Measurements from ENCODE around the gene FEZ2. TPM values are rescaled to one million over a fixed set of nuclear protein-coding genes. Genes with fewer than 3 reads are reported as not detected.

Gene FEZ2
- total RNA-seq, 1 experiment from 2014 or later: 51.1 TPM

DNA sequence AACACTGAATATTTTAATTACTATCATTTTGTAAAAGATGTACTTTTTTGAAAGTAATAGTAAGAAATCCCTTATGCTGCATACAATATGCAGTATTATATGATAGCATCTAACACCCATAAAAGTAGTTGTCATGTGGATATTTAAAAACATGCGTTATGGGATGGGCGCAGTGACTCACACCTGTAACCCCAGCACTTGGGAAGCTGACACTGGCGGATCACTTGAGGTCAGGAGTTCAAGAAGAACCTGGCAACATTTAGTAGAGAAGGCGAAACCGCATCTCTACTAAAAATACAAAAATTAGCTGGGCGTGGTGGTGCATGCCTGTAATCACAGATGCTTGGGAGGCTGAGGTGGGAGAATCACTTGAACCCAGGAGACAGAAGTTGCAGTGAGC lies 88.9 kb downstream of the FEZ2 start:
- Histone ChIP-seq H3K27me3 (ENCODE audit: control insufficient read depth, insufficient read depth, low read length) (no peaks in the 10 kb centered on the region), H3K9me3 (ENCODE audit: control insufficient read depth, insufficient read depth, low read depth, low read length) (no peaks in the 10 kb centered on the region), H3K36me3 (ENCODE audit: control insufficient read depth, insufficient read depth, low read length) (peaks cover 81% of the 10 kb centered on the region), H3K4me1 (ENCODE audit: control insufficient read depth, insufficient read depth, low read length) (peaks cover 20% of the 10 kb centered on the region), H3K27ac (ENCODE audit: low read length) (no peak overlapping the region), H3K4me3 (ENCODE audit: low read depth in 2 of 2, low read length in 2 of 2) (no peak overlapping the region)
- ChIA-PET POLR2A (no interaction called here), CTCF (no interaction called here)
- no peak for TF ChIP-seq SIN3A (IDR thresholded peaks at IDR 0.05; ENCODE audit: borderline replicate concordance, insufficient read depth, low read depth, low read length)
- TF ChIP-seq POLR2AphosphoS5 (IDR thresholded peaks at IDR 0.05; ENCODE audit: low read depth, low read length): no peak
- TF ChIP-seq REST (IDR thresholded peaks at IDR 0.05; ENCODE audit: insufficient read depth in 1 of 2, low read depth in 2 of 2, low read length in 1 of 2): no peak
- TF ChIP-seq CTCF (IDR thresholded peaks at IDR 0.05): no peak
- TF ChIP-seq TCF7L2 (IDR thresholded peaks at IDR 0.05; ENCODE audit: low read depth, low read length): no peak
- ATAC-seq (no peak), DNase-seq (ENCODE audit: low read depth, low spot score) (no peak)
- BruUV-seq (replicated peaks): no TSS peak
- in situ Hi-C loops (cut with HindIII; ENCODE audit: low pct_unique_long_range_greater_than_20kb, low sequenced_read_pairs): no loop called here
- intact Hi-C loops (cut with micrococcal nuclease; ENCODE audit: unreplicated experiment): no loop called here

- in situ Hi-C loops (cut with HindIII; ENCODE audit: low pct_unique_long_range_greater_than_20kb, low sequenced_read_pairs): no loop called here
- H3K4me1 ChIP-seq (ENCODE audit: control insufficient read depth, insufficient read depth, low read length): peaks cover 20% of the 10 kb centered on the region
Measured at GRCh38 chr2:36507408-36507812, 90.6 kb downstream of the FEZ2 start.

More at GRCh38 chr2:36507408-36507812, 90.6 kb downstream of the FEZ2 start:
- H3K27me3 ChIP-seq (ENCODE audit: control insufficient read depth, insufficient read depth, low read length): no peaks in the 10 kb centered on the region
- H3K4me3 ChIP-seq (ENCODE audit: low read depth in 2 of 2, low read length in 2 of 2): no peak overlapping the region
- ChIA-PET POLR2A (interaction anchor here (0.7 to 1.1 kb wide), 2 partner anchors 14 to 21 kb away, joined by 3 to 4 read pairs; no protein-coding TSS in a partner anchor), CTCF (interaction anchor here (0.5 to 1.0 kb wide), 2 partner anchors 51 to 419 kb away, joined by 3 to 5 read pairs; no protein-coding TSS in a partner anchor)
- TF ChIP-seq SIN3A (IDR thresholded peaks at IDR 0.05; ENCODE audit: borderline replicate concordance, insufficient read depth, low read depth, low read length) (no peak), CTCF (IDR thresholded peaks at IDR 0.05) (peak; percentile 94)
- peak; percentile 93 for ATAC-seq
- no TSS peak for BruUV-seq (replicated peaks)
- intact Hi-C loops (cut with micrococcal nuclease; ENCODE audit: unreplicated experiment): loop anchor here (1.0 kb wide), 1 partner anchor 155 kb away; no protein-coding TSS in a partner anchor
- H3K36me3 ChIP-seq (ENCODE audit: control insufficient read depth, insufficient read depth, low read length): peaks cover 73% of the 10 kb centered on the region
- H3K27ac ChIP-seq (ENCODE audit: low read length): peak overlapping the region; percentile 52
- DNase-seq (ENCODE audit: low read depth, low spot score): peak; percentile 52
- no peaks in the 10 kb centered on the region for H3K9me3 ChIP-seq (ENCODE audit: control insufficient read depth, insufficient read depth, low read depth, low read length)

Other genes starting within 250 kb of the FEZ2 start
- 290 TPM for gene CRIM1, start 242.4 kb downstream of the FEZ2 start, total RNA-seq (2021; ENCODE audit: unreplicated experiment)
- 0.77 TPM for gene VIT, start 98.5 kb upstream of the FEZ2 start, total RNA-seq (2021; ENCODE audit: unreplicated experiment)

Data from Panc1 (cell line).